Myocyte (in vitro differentiated cells): ENCODE results near the gene PRR29. TPM values are rescaled to one million over a fixed set of nuclear protein-coding genes. Genes with fewer than 3 reads are reported as not detected.
"Not testable (repeated sequence)": the region's sequence is repeated elsewhere in the genome, so short reads cannot be mapped to it uniquely, and the experiment has no call there.

Experiments
- DNase-seq: peaks from one replicate; pipeline ENCODE4 v3.0.0-alpha.2; 2012; ENCODE audit warnings: low read depth
- total RNA-seq: library from RNA; depleted of rRNA; stranded (reverse); fragments of >200 nt; gene quantifications from 2 replicates; pipeline ENCODE4 v1.2.3, GENCODE V29; 2014

Gene PRR29
- total RNA-seq, 1 donor from 2014 or later, result 0.08 TPM

- DNase-seq, result peak; percentile 82
Observed at GRCh38 chr17:63974594-63975192, 23.5 kb upstream of the PRR29 start.

- DNase-seq, result no peak
Observed at GRCh38 chr17:63975541-63976092, 22.5 kb upstream of the PRR29 start.

DNA sequence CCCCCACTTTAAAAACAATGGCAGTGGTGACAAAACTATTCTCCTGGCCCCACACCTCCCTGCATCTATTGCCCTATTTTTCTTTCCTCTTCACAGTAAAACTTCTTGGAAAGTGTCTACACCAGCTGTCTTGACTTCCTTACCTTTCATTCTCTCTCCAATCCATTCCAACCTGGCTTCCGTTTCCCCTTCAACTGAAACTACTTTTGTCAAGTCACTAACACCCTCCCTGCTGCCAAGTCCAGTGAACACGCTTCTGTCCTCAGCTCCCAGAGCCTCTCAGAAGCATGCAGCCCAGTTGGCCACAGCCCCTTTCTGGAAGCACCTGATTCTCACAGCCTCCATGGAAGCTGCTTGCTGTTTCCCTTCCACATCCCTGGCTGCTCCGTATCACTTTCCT is 21.4 kb upstream of the PRR29 start:
- DNase-seq, result no peak

GRCh38 chr17:63978272-63979200 is 19.6 kb upstream of the PRR29 start:
- DNase-seq, result no peak

- not testable (repeated sequence) for DNase-seq
Observed at GRCh38 chr17:63982641-63983040, 15.5 kb upstream of the PRR29 start.

DNA sequence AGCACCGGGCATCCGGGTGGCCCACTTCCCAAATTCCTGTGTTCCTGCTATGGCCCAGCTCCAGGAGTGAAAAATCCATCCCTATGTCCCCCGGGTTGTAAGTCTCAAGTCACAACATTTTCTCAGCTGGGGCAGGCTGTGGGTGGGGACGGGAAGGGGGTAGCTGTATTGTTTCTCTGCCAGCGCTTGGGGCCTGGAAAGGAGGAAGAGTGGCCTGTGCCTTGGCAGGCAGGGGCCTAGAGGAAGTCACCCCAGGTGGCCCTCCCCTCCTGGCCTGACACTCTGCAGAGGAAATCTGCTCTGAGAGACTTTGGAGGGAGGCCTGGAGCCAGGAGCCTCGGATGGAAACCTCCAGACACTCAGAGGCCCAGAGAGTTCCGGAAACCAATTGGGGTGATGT is 14.8 kb upstream of the PRR29 start:
- DNase-seq, result no peak

DNA sequence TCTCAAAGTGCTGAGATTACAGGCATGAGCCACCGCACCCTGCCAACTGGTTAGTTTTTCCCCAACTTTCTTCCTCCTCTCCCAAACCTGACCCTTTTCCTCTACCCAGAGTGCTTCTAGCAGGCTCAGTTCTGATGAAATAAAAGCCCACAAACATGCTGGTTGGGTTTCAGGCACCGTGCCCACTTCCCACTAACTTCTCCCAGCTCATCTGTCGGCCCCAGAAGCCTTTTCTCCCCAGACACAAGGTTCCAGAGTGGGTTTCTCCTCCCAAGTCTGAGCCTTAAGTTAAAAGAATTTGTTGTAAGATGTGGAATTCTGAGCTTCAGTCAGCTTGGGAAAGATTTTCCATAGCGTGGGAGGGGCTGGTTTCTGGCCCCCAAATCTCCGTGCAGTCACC is 13.9 kb upstream of the PRR29 start:
- DNase-seq, result peak; percentile 92

- DNase-seq, result peak; percentile 91
Observed at GRCh38 chr17:63984651-63985386, 13.3 kb upstream of the PRR29 start.

GRCh38 chr17:63985387-63986140 is 12.6 kb upstream of the PRR29 start:
- peak; percentile 58 for DNase-seq

- DNase-seq, result no peak
Observed at GRCh38 chr17:63986821-63987220, 11.3 kb upstream of the PRR29 start.

DNA sequence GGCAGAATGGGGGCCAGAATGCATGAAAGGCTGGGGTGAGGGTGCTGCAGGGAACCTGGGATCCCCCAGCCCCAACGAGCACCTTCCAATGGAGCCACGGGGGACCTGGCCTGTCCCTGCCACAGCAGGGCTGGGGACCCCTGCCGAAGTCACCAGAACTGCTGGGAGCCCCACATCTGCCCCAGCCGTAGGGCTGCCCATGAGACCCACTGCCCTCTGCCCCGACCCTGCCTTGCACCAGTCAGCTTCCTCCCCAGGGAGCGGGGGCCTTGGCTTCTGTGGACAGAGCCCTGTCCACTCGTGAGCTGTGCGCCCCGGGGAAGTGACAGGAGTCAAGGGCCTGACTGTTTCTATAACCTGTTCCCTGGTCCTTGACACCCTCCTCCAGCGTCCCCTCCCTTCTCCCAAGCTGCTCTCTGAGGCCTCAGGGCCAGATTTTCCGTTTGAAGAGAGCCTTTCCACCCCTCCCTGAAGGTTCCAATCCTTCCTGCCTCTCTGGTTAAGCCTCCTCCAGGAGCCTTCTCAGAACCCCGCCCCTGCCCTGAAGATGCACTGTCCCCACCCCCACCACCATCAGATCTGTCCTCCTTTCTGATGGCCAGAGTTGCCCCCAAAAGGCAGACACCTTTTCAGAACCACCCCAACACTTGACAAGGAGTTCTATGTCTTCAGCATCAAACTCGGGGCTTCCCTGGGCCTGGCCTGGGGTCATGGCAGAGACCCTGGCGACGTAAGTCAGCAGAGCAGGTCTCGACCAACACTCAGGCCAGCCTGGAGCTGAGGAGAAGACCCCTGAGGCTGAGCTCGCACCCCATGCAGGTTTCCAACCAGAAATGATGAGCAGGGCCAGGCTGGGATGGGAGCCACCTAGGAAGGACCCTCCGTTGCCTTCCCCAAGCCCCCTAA is 10.7 kb upstream of the PRR29 start:
- no peak for DNase-seq

DNA sequence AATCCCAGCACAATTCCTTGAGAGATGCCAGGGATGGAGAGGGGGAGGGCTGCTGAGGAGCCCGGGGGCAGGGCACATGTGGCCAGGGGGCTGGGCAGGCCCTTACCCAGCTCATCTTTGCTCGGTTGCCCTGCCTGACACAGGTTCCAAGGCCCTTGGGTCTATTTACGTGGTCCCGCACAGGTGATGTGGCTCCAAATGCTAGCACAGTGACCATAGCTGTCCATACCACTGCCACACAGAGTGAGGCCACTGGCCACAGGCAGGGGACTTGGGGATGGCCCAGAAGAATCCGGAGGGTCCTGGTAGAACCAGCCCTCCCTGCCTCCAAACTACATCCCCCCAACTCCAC is 10.0 kb upstream of the PRR29 start:
- peak; percentile 49 for DNase-seq

- DNase-seq, result peak; percentile 71
Observed at GRCh38 chr17:63988741-63989621, 9.2 kb upstream of the PRR29 start.

- DNase-seq, result no peak
Observed at GRCh38 chr17:63989622-63990345, 8.4 kb upstream of the PRR29 start.

GRCh38 chr17:63991611-63992010 is 6.5 kb upstream of the PRR29 start:
- DNase-seq, result no peak

DNA sequence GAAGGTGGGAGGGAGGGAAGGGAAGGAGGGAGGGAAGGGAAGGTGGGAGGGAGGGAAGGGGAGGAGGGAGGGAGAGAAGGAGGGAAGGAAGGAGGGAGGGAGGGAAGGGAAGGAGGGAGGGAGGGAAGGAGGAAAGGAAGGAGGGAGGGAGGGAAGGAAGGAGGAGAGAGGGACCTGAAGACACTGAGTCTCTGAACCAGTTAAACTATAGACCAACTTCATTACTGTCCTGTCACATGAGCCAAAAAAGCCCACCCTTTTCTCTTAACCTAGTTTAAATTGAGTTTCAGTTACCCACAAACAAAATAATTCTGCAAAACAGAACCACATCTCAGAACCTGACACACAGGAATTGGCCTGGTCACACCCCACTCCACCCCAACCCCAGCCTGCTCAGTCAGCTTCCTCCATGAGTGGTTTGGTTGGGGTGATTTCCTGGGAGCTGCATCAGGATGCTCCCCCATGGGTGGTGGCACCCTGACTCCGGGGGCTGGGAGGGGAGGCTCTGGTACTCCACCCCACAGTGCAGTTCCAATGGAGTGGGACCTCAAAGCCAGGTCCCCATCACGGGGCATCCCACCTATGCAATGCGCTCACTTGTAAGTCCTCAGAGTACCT is 4.7 kb upstream of the PRR29 start:
- no peak for DNase-seq

- DNase-seq, result no peak
Observed at GRCh38 chr17:63995626-63996025, 2.5 kb upstream of the PRR29 start.
